ENCODE measurements around the gene PYGL.

The PYGL gene

GRCh38 chr14:50871228-50871627 lies 73.1 kb downstream of the PYGL start:
- DNase-seq (ENCODE audit: low spot score), result no peak
- TF ChIP-seq, protein P1, sequence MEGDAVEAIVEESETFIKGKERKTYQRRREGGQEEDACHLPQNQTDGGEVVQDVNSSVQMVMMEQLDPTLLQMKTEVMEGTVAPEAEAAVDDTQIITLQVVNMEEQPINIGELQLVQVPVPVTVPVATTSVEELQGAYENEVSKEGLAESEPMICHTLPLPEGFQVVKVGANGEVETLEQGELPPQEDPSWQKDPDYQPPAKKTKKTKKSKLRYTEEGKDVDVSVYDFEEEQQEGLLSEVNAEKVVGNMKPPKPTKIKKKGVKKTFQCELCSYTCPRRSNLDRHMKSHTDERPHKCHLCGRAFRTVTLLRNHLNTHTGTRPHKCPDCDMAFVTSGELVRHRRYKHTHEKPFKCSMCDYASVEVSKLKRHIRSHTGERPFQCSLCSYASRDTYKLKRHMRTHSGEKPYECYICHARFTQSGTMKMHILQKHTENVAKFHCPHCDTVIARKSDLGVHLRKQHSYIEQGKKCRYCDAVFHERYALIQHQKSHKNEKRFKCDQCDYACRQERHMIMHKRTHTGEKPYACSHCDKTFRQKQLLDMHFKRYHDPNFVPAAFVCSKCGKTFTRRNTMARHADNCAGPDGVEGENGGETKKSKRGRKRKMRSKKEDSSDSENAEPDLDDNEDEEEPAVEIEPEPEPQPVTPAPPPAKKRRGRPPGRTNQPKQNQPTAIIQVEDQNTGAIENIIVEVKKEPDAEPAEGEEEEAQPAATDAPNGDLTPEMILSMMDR (IDR thresholded peaks at IDR 0.05; ENCODE audit: extremely low read depth, missing control alignments), result no peak

GRCh38 chr14:50865391-50866076 lies 78.7 kb downstream of the PYGL start:
- no peak for DNase-seq (ENCODE audit: low spot score)
- TF ChIP-seq, protein P1 (IDR thresholded peaks at IDR 0.05; ENCODE audit: extremely low read depth, missing control alignments), result no peak

- DNase-seq (ENCODE audit: low spot score), result no peak
- TF ChIP-seq, protein P1 (IDR thresholded peaks at IDR 0.05; ENCODE audit: extremely low read depth, missing control alignments), result no peak
These were observed 79.3 kb downstream of the PYGL start for GRCh38 chr14:50864946-50865345.

DNA sequence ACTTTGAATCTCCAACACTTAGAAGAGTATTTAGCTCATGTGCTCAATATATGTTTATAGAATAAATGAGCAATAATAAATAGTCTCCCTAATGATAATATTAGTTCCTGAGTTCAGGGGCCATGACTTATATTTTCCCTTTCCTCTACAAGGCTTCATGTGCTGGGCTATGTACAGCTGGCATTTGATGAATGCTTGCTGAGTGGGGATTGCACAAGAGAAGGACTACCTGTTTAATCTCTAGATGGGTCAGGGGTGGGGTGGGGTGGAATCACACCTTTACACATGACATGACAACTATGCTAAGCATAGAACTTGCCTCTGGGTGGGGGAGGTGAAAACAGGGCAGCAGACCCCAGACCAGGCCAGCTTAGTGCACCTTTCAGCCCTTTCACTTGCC lies 80.0 kb downstream of the PYGL start:
- DNase-seq (ENCODE audit: low spot score), result no peak
- TF ChIP-seq, protein P1 (IDR thresholded peaks at IDR 0.05; ENCODE audit: extremely low read depth, missing control alignments), result no peak

DNA sequence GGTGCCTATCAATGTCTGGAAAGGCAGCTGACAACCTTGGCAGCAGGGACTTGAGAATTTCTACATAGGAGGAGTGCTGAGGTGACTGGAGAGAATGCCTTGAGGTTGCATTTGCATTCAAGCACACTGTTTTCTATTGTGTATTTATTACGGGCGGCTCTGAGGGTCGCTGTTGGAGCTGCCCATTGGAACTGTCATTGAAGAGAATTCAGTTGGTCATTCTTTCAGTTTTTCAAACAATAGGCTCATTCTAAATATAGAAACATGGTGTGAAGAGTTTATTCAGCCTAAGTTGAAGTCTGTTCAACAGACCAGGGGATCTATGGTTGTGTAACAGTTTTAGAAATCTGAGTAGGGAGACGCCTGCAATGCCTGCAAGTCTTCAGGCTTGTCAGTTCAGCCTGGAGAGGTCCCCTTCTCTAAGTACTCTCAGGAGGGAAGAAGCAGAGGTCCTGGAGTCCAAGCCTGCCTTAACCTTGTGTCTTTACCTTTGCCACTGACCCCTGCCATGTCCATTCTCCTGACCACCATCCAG lies 82.2 kb downstream of the PYGL start:
- TF ChIP-seq, protein P1 (IDR thresholded peaks at IDR 0.05; ENCODE audit: extremely low read depth, missing control alignments), result no peak
- DNase-seq (ENCODE audit: low spot score), result no peak

DNA sequence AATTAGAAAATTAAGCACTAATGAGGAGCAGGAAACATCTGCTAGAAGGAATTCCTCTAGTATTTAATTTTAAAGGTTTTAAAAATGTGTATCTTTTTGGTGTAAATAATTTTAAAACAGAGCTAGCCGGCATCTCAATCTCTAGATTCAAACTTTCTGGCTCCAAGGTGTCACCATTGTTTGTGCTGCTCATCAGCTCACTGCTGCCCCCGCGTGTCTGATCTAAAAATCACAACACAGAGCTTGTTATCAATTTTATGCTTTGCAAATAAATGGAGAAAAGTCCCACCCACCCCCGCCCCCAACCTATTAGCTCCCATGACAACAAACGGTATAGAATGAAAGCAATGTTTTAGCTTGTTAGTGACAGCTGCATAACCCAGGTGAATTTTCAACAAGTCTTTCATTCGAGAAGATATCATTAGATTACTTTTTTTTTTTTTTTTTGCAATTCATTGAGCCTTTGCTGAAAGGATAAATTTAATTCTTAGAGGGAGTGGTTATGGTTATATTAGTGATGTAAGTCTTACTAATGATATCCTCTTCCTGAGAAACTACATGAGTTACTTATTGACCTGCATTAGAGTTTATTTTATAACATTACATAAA lies 83.7 kb downstream of the PYGL start:
- peak; percentile 83 for DNase-seq (ENCODE audit: low spot score)
- TF ChIP-seq, protein P1 (IDR thresholded peaks at IDR 0.05; ENCODE audit: extremely low read depth, missing control alignments), result peak; percentile 47

DNA sequence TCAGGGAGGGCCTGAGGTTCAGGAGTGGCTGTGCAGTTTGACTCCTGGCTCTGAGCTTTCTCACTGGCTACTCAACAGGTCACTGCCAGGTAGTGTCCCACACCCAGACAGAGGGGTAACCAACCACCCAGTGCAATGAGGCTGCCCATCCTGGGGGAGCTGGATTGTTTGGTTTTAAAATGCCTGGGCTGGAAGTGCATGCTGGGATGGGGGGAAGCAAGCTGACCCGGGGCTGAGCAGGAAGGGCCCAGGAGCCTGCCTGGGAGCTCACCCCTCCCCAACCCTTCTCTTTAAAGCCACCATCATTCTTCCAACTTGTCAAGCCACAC lies 85.0 kb downstream of the PYGL start:
- TF ChIP-seq, protein P1 (IDR thresholded peaks at IDR 0.05; ENCODE audit: extremely low read depth, missing control alignments), result no peak
- no peak for DNase-seq (ENCODE audit: low spot score)

Data from GM20000 (cell line).